GM23338 (cell line): ENCODE measurements around the gene SGCG. TPM values are rescaled to one million over a fixed set of nuclear protein-coding genes. Genes with fewer than 3 reads are reported as not detected.

ENCODE experiments used
- ATAC-seq: fragments of 200-7000 bp; cut with Tn5 transposase; 3 replicates; pipeline ENCODE4 v1.9.1; 2020
- DNase-seq: peaks from one replicate; pipeline ENCODE4 v3.0.0-alpha.2; 2015; ENCODE audit warnings: low spot score
- H2AFZ ChIP-seq: fragments of 200-600 bp; sonication (generic); 2 replicates; pipeline ENCODE4 v1.8.0; 2016; ENCODE audit warnings: antibody characterized with exemption, mild to moderate bottlenecking, moderate library complexity
- H3F3A ChIP-seq: fragments of 200-600 bp; sonication (generic); replicated peaks from 2 replicates; pipeline ENCODE4 v1.8.0; 2017; ENCODE audit warnings: antibody characterized with exemption, mixed run types, low read depth
- H3K27ac ChIP-seq: fragments of 200-600 bp; sonication (generic); 2 replicates; pipeline ENCODE4 v1.6.1; 2016; ENCODE audit warnings: low read depth
- H3K27me3 ChIP-seq: fragments of 200-600 bp; sonication (generic); 2 replicates; pipeline ENCODE4 v1.8.0; 2016; ENCODE audit warnings: mild to moderate bottlenecking, mixed run types, moderate library complexity; ENCODE audit not compliant: insufficient read depth
- H3K36me3 ChIP-seq: fragments of 200-600 bp; sonication (generic); 2 replicates; pipeline ENCODE4 v1.8.0; 2016; ENCODE audit warnings: mild to moderate bottlenecking; ENCODE audit not compliant: insufficient read depth
- H3K4me1 ChIP-seq: fragments of 200-600 bp; sonication (generic); 2 replicates; pipeline ENCODE4 v1.8.0; 2016; ENCODE audit warnings: mild to moderate bottlenecking, moderate library complexity; ENCODE audit not compliant: insufficient read depth
- H3K4me2 ChIP-seq: fragments of 200-600 bp; sonication (generic); 2 replicates; pipeline ENCODE4 v1.7.1; 2017; ENCODE audit warnings: mixed run types
- H3K4me3 ChIP-seq: fragments of 200-600 bp; sonication (generic); 2 replicates; pipeline ENCODE4 v1.6.1; 2016; ENCODE audit warnings: mixed run types
- H3K79me2 ChIP-seq: fragments of 200-600 bp; sonication (generic); replicated peaks from 2 replicates; pipeline ENCODE4 v1.8.0; 2017; ENCODE audit warnings: mild to moderate bottlenecking; ENCODE audit not compliant: insufficient read depth
- H3K9me2 ChIP-seq: fragments of 200-600 bp; sonication (generic); 2 replicates; pipeline ENCODE4 v1.8.0; 2017; ENCODE audit not compliant: insufficient read depth
- H4K20me1 ChIP-seq: fragments of 200-600 bp; sonication (generic); replicated peaks from 2 replicates; pipeline ENCODE4 v1.8.0; 2017; ENCODE audit warnings: mild to moderate bottlenecking; ENCODE audit not compliant: insufficient read depth
- H3K27ac Mint-ChIP-seq: 2 replicates; pipeline ENCODE4 v1.8.0; 2020; ENCODE audit warnings: inconsistent platforms, mild to moderate bottlenecking, moderate library complexity, mixed read lengths
- H3K27me3 Mint-ChIP-seq: 3 replicates; pipeline ENCODE4 v1.8.0; 2022; ENCODE audit warnings: low read depth, mild to moderate bottlenecking, moderate library complexity, mixed read lengths, inconsistent platforms; ENCODE audit not compliant: insufficient read depth, poor library complexity
- H3K36me3 Mint-ChIP-seq: 3 replicates; pipeline ENCODE4 v1.8.0; 2021; ENCODE audit warnings: low read depth, mild to moderate bottlenecking, inconsistent platforms, moderate library complexity, mixed read lengths
- H3K4me1 Mint-ChIP-seq: 3 replicates; pipeline ENCODE4 v1.8.0; 2020; ENCODE audit warnings: mild to moderate bottlenecking, inconsistent platforms, mixed read lengths
- H3K4me3 Mint-ChIP-seq: 3 replicates; pipeline ENCODE4 v1.8.0; 2021; ENCODE audit warnings: moderate library complexity, mild to moderate bottlenecking, inconsistent platforms, mixed read lengths
- H3K9me3 Mint-ChIP-seq: 3 replicates; pipeline ENCODE4 v1.8.0; 2020; ENCODE audit warnings: moderate library complexity, mild to moderate bottlenecking, inconsistent platforms, mixed read lengths
- CTCF ChIP-seq, 2 experiments: fragments of 200-600 bp in 1 of 2; sonication (generic) in 1 of 2; conservative IDR thresholded peaks; 2 replicates each; pipeline versions ENCODE4 v1.5.1 to v1.6.1; 2016 to 2017; ENCODE audit warnings: antibody characterized with exemption in 2 of 2, low read depth in 2 of 2, mild to moderate bottlenecking in 2 of 2, moderate library complexity in 1 of 2
- EZH2phosphoT487 ChIP-seq: fragments of 200-600 bp; sonication (generic); IDR thresholded peaks from one replicate; pipeline ENCODE4 v1.8.1; 2018; ENCODE audit warnings: antibody characterized with exemption; ENCODE audit not compliant: unreplicated experiment
- JUNB ChIP-seq: IDR thresholded peaks from one replicate; pipeline ENCODE4 v1.6.1; 2016; ENCODE audit warnings: antibody characterized with exemption; ENCODE audit not compliant: unreplicated experiment
- POLR2AphosphoS5 ChIP-seq: IDR thresholded peaks from 2 replicates; pipeline ENCODE4 v1.6.1; 2016; ENCODE audit warnings: antibody characterized with exemption, low read depth
- REST ChIP-seq: IDR thresholded peaks from one replicate; pipeline ENCODE4 v1.6.1; 2018; ENCODE audit warnings: antibody characterized with exemption; ENCODE audit not compliant: unreplicated experiment
- ZNF114 ChIP-seq: fragments of 250-450 bp; sonication (Bioruptor Pico); IDR thresholded peaks from 2 replicates; pipeline ENCODE4 v1.5.0; 2020; ENCODE audit warnings: mild to moderate bottlenecking, moderate library complexity
- ZNF331 ChIP-seq: fragments of 250-450 bp; sonication (Bioruptor Pico); IDR thresholded peaks from 2 replicates; pipeline ENCODE4 v1.5.0; 2020; ENCODE audit warnings: low read depth, mild to moderate bottlenecking, moderate library complexity
- ZNF462 ChIP-seq: fragments of 250-450 bp; sonication (Bioruptor Pico); IDR thresholded peaks from 2 replicates; pipeline ENCODE4 v1.5.0; 2020; ENCODE audit warnings: mild to moderate bottlenecking, moderate library complexity
- polyA plus RNA-seq: library from polyadenylated mRNA; unstranded; fragments of >200 nt; fragmentation: Nextera tagmentation; extraction: Ambion mirVana; gene quantifications from 2 replicates; pipeline ENCODE4 v1.2.1, GENCODE V29; 2016
- total RNA-seq: library from RNA; depleted of rRNA; stranded (reverse); fragments of >200 nt; shearing (Covaris generic); gene quantifications from 2 replicates; pipeline ENCODE4 v1.2.3, GENCODE V29; 2014

Gene SGCG
- total and polyA plus RNA-seq, 2 experiments from 2014 or later = not detected

- H3K27me3 Mint-ChIP-seq = no peaks in the 10 kb centered on the region
- H3K27me3 ChIP-seq = no peaks in the 10 kb centered on the region
- H3K27ac Mint-ChIP-seq = no peak overlapping the region
- no peak for TF ChIP-seq JUNB
- no peak for TF ChIP-seq REST
- no peak for TF ChIP-seq ZNF331 (CRISPR knock-in tag)
- no peak for TF ChIP-seq ZNF114 (CRISPR knock-in tag)
- no peak for TF ChIP-seq EZH2phosphoT487
- TF ChIP-seq ZNF462 (CRISPR knock-in tag) = no peak
- no peak for TF ChIP-seq CTCF (conservative IDR thresholded peaks at IDR 0.05; ENCODE audit: low read depth in 2 of 2)
- no peak for TF ChIP-seq POLR2AphosphoS5
- no peak overlapping the region for H3K4me3 Mint-ChIP-seq
- H3K4me1 ChIP-seq = no peaks in the 10 kb centered on the region
- H3K9me2 ChIP-seq = no peaks in the 10 kb centered on the region
- peaks cover 2% of the 10 kb centered on the region; the same call in 1 of the 3 replicates for H3K4me1 Mint-ChIP-seq
- no peak for ATAC-seq
- H3F3A ChIP-seq = no peaks in the 10 kb centered on the region
- H3K4me3 ChIP-seq = no peak overlapping the region
- H3K27ac ChIP-seq = no peak overlapping the region
- peaks cover 31% of the 10 kb centered on the region for H3K9me3 Mint-ChIP-seq
- no peak overlapping the region for H2AFZ ChIP-seq
- no peaks in the 10 kb centered on the region for H3K36me3 ChIP-seq
- H4K20me1 ChIP-seq = no peaks in the 10 kb centered on the region
- H3K36me3 Mint-ChIP-seq = peaks cover 11% of the 10 kb centered on the region; the same call in 2 of the 3 replicates
- no peak overlapping the region for H3K4me2 ChIP-seq
- H3K79me2 ChIP-seq = no peaks in the 10 kb centered on the region
- no peak for DNase-seq
Measured at GRCh38 chr13:23144431-23144830, 36.3 kb upstream of the SGCG start.
